ENCODE data around the gene THADA.
"Not testable (repeated sequence)": the region's sequence is repeated elsewhere in the genome, so short reads cannot be mapped to it uniquely, and the experiment has no call there.

THADA gene

DNA sequence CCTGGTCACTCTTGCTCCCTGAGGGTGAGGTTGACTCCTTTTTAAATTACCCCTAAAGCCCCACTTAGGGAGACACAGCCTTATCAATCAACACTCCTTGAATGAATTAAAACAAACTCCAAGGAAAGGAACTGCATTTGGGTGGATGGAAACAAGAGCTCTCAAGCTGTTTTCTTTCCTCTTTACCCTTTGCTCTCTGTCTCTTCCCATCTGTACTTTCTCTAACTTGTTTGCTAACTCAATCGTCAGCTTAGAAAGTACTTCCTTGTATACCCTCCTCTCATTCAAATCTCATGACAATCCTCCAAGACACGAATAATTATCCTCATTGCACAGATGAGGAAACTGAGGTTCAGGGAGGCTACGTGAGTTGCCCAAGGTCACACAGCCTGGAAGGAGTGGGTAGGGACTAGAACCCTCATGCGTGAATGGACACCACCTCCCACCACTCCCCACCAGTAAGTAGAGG is 402.2 kb downstream of the THADA start:
- Histone ChIP-seq H3K4me3 (peak overlapping the region in 3 of 10 experiments; percentile 47 to 63 (median 58); a peak in 5 of 20 replicates), H3K9ac (peak overlapping the region in 9 of 11 experiments; percentile 16 to 81 (median 73); a peak in 17 of 22 replicates), H4K20me1 (peaks cover 0 to 64% (median 0%) of the 10 kb centered on the region in 11 experiments; a peak in 3 of 22 replicates), H3K27me3 (no peaks in the 10 kb centered on the region), H3K27ac (peak overlapping the region in 9 of 11 experiments; percentile 49 to 90 (median 84); a peak in 18 of 22 replicates), H3K9me3 (replicated peaks in 1 of 11) (no peaks in the 10 kb centered on the region), H3K4me1 (peaks cover 79 to 100% (median 96%) of the 10 kb centered on the region in 10 experiments), H3K4me2 (peak overlapping the region; percentile 58 to 95 (median 85)), H3K36me3 (peaks cover 0 to 27% (median 0%) of the 10 kb centered on the region in 11 experiments; a peak in 3 of 22 replicates)
- no peak for TF ChIP-seq Cebpa-rat (IDR thresholded peaks at IDR 0.05)

- Histone ChIP-seq H4K20me1 (peaks cover 0 to 71% (median 0%) of the 10 kb centered on the region in 11 experiments; a peak in 3 of 22 replicates), H3K27ac (peak overlapping the region in 9 of 11 experiments; percentile 49 to 90 (median 84); a peak in 18 of 22 replicates), H3K27me3 (no peaks in the 10 kb centered on the region), H3K4me2 (peak overlapping the region; percentile 58 to 95 (median 85)), H3K9ac (peak overlapping the region in 9 of 11 experiments; percentile 16 to 81 (median 73); a peak in 17 of 22 replicates), H3K4me3 (peak overlapping the region in 2 of 10 experiments; percentile 58 to 63; a peak in 2 of 20 replicates), H3K4me1 (peaks cover 79 to 100% (median 96%) of the 10 kb centered on the region in 10 experiments), H3K9me3 (replicated peaks in 1 of 11) (no peaks in the 10 kb centered on the region), H3K36me3 (peaks cover 0 to 27% (median 0%) of the 10 kb centered on the region in 11 experiments; a peak in 3 of 22 replicates)
- no peak for TF ChIP-seq Cebpa-rat (IDR thresholded peaks at IDR 0.05)
These were observed 402.8 kb downstream of the THADA start for GRCh38 chr2:43192744-43193651.

DNA sequence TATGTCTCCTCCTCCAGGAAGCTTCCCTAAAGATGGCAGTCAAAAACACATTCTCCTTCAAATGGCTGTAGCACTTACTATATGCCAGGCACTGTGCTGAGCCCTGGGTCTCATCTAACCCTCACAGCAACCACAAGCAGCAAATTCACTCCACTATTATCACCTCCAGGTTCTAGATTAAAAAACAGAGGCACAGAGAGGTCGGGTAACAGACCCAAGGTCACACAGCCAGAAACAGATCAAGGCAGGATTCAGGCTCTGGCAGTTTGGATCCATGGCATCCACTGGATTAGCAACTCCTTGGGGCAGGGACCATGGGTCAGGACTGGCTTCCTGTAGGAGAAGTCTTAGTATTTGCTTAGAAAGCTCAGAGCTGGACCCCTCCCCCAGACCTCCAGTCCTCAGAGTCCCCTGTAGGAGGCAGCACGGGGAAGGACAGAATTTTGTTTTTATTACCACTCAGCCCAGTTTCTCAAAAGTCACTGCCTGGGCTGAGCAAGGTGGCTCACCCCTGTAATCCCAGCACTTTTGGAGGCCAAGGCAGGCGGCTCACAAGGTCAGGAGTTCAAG is 403.8 kb downstream of the THADA start:
- H3K9ac ChIP-seq, result peak overlapping the region in 8 of 11 experiments; percentile 36 to 81 (median 59); a peak in 11 of 22 replicates
- peaks cover 0 to 27% (median 0%) of the 10 kb centered on the region in 11 experiments; a peak in 3 of 22 replicates for H3K36me3 ChIP-seq
- H3K4me2 ChIP-seq, result peak overlapping the region; percentile 42 to 95 (median 85); a peak in 21 of 22 replicates
- H3K4me1 ChIP-seq, result peaks cover 79 to 100% (median 96%) of the 10 kb centered on the region in 10 experiments
- H3K9me3 ChIP-seq (replicated peaks in 1 of 11), result no peaks in the 10 kb centered on the region
- H3K27ac ChIP-seq, result peak overlapping the region in 9 of 11 experiments; percentile 42 to 90 (median 63); a peak in 16 of 22 replicates
- no peaks in the 10 kb centered on the region for H3K27me3 ChIP-seq
- peak overlapping the region in 2 of 10 experiments; percentile 1 to 58; a peak in 2 of 20 replicates for H3K4me3 ChIP-seq
- no peak for TF ChIP-seq Cebpa-rat (IDR thresholded peaks at IDR 0.05)
- peaks cover 0 to 81% (median 0%) of the 10 kb centered on the region in 11 experiments; a peak in 3 of 22 replicates for H4K20me1 ChIP-seq

- peak overlapping the region in 10 of 11 experiments; percentile 12 to 95 (median 49); a peak in 17 of 22 replicates for H3K4me2 ChIP-seq
- H3K9me3 ChIP-seq (replicated peaks in 1 of 11), result no peaks in the 10 kb centered on the region; a peak in 2 of 22 replicates
- peaks cover 80 to 100% (median 97%) of the 10 kb centered on the region in 10 experiments for H3K4me1 ChIP-seq
- H3K27ac ChIP-seq, result peak overlapping the region in 9 of 11 experiments; percentile 27 to 64 (median 44); a peak in 14 of 22 replicates
- H3K9ac ChIP-seq, result peak overlapping the region in 9 of 11 experiments; percentile 26 to 61 (median 35); a peak in 13 of 22 replicates
- no peaks in the 10 kb centered on the region for H3K27me3 ChIP-seq
- H3K36me3 ChIP-seq, result peaks cover 0 to 36% (median 0%) of the 10 kb centered on the region in 11 experiments; a peak in 5 of 22 replicates
- no peak for TF ChIP-seq Cebpa-rat (IDR thresholded peaks at IDR 0.05)
- H3K4me3 ChIP-seq, result no peak overlapping the region
- peaks cover 0 to 96% (median 0%) of the 10 kb centered on the region in 11 experiments; a peak in 3 of 22 replicates for H4K20me1 ChIP-seq
These were observed 405.4 kb downstream of the THADA start for GRCh38 chr2:43190311-43191052.

GRCh38 chr2:43189861-43190260 is 406.0 kb downstream of the THADA start:
- Histone ChIP-seq H3K36me3 (peaks cover 0 to 42% (median 0%) of the 10 kb centered on the region in 11 experiments; a peak in 6 of 22 replicates), H3K4me2 (peak overlapping the region in 8 of 11 experiments; percentile 39 to 95 (median 57); a peak in 12 of 22 replicates), H3K4me1 (peaks cover 81 to 100% (median 97%) of the 10 kb centered on the region in 10 experiments), H3K9ac (peak overlapping the region in 5 of 11 experiments; percentile 26 to 61 (median 50); a peak in 4 of 22 replicates), H4K20me1 (peaks cover 0 to 98% (median 0%) of the 10 kb centered on the region in 11 experiments; a peak in 3 of 22 replicates), H3K27ac (peak overlapping the region in 5 of 11 experiments; percentile 40 to 64 (median 52); a peak in 8 of 22 replicates)
- not testable (repeated sequence) for H3K27me3 ChIP-seq; H3K4me3 ChIP-seq; H3K9me3 ChIP-seq (replicated peaks in 1 of 11)

- Histone ChIP-seq H3K9ac (peak overlapping the region in 5 of 11 experiments; percentile 1 to 58 (median 33); a peak in 6 of 22 replicates), H3K9me3 (replicated peaks in 1 of 11) (no peaks in the 10 kb centered on the region; a peak in 2 of 22 replicates), H3K36me3 (peaks cover 0 to 52% (median 0%) of the 10 kb centered on the region in 11 experiments; a peak in 7 of 22 replicates), H3K4me1 (peaks cover 78 to 99% (median 92%) of the 10 kb centered on the region in 10 experiments), H3K27ac (peak overlapping the region in 7 of 11 experiments; percentile 45 to 71 (median 65); a peak in 13 of 22 replicates), H3K4me3 (no peak overlapping the region; a peak in 1 of 20 replicates), H4K20me1 (peaks cover 0 to 98% (median 0%) of the 10 kb centered on the region in 11 experiments; a peak in 3 of 22 replicates), H3K27me3 (no peaks in the 10 kb centered on the region), H3K4me2 (peak overlapping the region; percentile 31 to 95 (median 76); a peak in 21 of 22 replicates)
- no peak for TF ChIP-seq Cebpa-rat (IDR thresholded peaks at IDR 0.05)
These were observed 407.1 kb downstream of the THADA start for GRCh38 chr2:43188561-43189386.
